Measurements from ENCODE around the gene CIB4.
A peak's percentile ranks its signal among the peaks of the same experiment; 100 is the strongest.

CIB4 gene

DNA sequence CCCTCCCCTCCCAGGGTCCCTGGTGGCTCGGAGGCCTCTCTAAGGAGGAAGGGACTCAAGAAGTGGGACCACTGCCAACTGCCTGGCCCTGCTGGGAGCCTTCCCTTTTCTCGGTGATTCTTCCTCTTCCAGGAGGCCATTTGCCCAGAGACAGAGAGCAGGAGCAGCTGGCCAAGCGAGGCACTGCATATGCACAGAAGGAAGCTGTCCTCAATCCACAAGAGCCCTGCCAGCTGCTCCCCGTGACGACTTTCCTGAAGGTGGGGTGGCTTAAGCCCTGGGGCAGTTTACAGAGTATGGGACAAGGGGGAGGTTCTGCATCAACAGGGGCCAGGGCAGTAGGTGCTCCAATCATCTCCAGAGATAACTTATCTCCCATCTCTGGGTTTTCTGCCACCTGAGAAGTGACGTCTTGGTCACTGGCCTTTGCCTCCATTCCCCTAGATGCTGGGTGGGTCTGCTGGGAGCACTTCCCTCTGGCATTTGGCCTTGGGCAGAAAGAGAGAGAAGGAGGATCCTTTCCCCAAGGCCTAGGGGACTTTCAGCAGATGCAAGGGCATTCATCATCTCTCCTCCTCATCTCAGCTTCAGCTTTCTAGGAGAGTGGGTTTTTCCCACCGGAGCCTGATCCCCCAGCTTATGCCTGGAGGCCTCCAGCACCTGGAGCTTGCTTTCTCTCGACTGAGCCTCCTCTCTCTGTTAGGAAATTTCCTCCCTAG, 28.5 kb downstream of the CIB4 start:
- no peaks in the 10 kb centered on the region for H3K9me3 Mint-ChIP-seq
- H3K36me3 Mint-ChIP-seq = no peaks in the 10 kb centered on the region
- no peak overlapping the region for H3K4me3 Mint-ChIP-seq
- H3K4me1 Mint-ChIP-seq = peaks cover 23% of the 10 kb centered on the region
- H3K27ac Mint-ChIP-seq = no peak overlapping the region
- H3K27me3 Mint-ChIP-seq = no peaks in the 10 kb centered on the region

DNA sequence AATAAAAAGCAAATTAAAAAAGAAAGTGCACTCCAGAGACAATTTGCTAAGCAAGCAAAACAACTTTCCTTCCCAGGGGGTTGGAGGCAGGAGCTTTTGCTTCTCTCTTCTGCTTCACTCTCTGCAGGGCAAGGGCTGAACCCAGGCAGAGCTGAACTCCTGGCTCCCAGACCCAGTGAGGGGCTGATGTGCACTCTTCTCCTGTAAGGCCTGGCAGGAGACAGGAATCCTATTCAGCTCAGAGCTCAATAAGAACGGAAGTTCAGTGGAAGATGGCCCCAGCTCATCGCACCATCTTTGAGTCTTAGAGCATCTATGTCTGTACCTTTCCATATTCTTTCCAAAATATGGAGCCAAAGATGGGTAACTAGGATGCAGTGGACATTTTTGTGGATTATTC, 29.1 kb downstream of the CIB4 start:
- no peak overlapping the region for H3K27ac Mint-ChIP-seq
- H3K36me3 Mint-ChIP-seq = no peaks in the 10 kb centered on the region
- no peak overlapping the region for H3K4me3 Mint-ChIP-seq
- H3K27me3 Mint-ChIP-seq = no peaks in the 10 kb centered on the region
- H3K4me1 Mint-ChIP-seq = peaks cover 23% of the 10 kb centered on the region
- no peaks in the 10 kb centered on the region for H3K9me3 Mint-ChIP-seq

DNA sequence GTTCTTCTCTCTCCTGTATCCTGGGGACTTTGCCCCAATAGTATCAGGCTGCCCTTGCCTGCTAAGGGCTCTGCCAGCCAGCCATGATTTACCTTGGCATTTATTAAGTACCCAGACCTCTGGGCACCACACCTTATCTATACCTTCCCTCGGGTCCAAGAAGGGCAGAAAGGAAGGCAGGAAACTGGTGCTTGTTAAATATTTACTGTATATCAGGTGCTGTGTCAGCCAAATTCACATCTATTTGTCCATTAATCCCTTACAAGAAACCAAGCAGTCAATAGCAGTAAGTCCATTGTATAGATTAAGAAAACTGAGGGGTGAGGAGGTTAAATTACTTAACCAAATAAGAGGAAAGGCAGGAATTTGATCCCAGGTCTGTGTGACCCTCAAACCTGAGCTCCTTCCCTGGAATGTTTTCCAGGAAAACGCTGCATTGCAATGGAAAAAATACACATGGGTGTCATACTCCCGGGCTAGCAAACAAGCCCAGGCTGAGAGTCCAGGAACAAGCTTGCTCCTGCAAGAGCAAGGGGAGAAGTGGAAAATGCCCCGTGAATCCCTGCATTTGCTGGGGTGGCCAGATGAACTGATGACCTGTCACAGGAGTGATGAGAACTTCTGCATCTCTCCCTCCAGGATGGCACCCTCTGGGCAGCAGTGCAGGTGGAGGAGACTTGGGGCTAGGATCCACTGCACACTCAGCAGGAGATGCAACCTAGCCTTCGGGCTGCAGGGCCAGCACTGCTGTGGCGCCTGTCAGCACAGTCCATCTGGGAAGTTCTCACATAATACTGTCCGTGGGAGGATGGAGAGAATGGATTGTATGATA, 30.4 kb downstream of the CIB4 start:
- Mint-ChIP-seq H3K4me1 (peaks cover 23% of the 10 kb centered on the region), H3K36me3 (no peaks in the 10 kb centered on the region), H3K27ac (peak overlapping the region; percentile 85), H3K9me3 (no peaks in the 10 kb centered on the region), H3K4me3 (no peak overlapping the region), H3K27me3 (no peaks in the 10 kb centered on the region)

DNA sequence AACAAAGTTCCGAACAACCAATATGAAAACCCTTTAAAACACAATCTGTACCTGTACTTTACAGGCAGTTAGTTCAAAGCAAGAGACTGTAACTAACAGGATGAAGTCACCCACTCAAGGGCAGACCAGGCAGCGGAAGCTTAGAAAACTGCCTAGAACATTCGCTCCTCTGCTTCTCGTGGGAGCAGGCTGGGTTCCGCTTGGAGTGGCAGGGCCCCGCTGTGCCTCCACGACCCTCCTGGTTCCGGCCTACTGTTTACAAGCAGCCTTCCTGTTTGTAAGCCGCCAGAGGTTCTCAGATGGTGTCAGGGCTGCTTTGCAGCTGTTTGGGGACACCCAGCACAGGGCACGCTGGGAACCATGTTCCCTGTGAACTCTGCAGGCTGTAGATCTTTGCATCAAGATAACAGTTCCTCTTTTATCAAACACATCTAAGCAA, 31.3 kb downstream of the CIB4 start:
- H3K4me1 Mint-ChIP-seq = peaks cover 23% of the 10 kb centered on the region
- H3K27me3 Mint-ChIP-seq = peaks cover under 1% of the 10 kb centered on the region
- H3K36me3 Mint-ChIP-seq = no peaks in the 10 kb centered on the region
- no peaks in the 10 kb centered on the region for H3K9me3 Mint-ChIP-seq
- H3K4me3 Mint-ChIP-seq = no peak overlapping the region
- H3K27ac Mint-ChIP-seq = peak overlapping the region; percentile 46

DNA sequence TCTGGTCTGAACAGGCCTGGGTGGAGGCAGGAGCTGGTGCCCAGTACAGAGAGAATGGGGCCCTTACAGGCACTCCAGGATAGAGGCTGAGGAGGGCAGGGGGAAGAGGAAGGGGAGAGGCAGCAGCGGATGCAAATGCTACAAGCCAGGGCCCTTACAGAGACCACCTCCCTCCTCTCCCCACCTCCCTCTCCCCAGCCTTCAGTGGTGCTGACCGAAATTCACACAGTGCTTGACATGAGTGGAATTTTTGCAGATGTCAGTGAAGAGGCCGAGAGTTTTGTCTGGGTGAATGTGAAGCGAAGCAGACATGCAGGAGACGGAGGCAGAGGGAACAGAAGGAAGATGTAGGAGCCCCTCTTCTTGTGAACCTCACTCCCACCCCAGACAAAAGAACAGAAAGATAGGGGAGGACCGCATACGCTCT, 31.9 kb downstream of the CIB4 start:
- Mint-ChIP-seq H3K4me1 (peaks cover 23% of the 10 kb centered on the region), H3K27me3 (peaks cover 1% of the 10 kb centered on the region), H3K4me3 (peak overlapping the region; percentile 49), H3K9me3 (no peaks in the 10 kb centered on the region), H3K27ac (no peak overlapping the region), H3K36me3 (no peaks in the 10 kb centered on the region)

DNA sequence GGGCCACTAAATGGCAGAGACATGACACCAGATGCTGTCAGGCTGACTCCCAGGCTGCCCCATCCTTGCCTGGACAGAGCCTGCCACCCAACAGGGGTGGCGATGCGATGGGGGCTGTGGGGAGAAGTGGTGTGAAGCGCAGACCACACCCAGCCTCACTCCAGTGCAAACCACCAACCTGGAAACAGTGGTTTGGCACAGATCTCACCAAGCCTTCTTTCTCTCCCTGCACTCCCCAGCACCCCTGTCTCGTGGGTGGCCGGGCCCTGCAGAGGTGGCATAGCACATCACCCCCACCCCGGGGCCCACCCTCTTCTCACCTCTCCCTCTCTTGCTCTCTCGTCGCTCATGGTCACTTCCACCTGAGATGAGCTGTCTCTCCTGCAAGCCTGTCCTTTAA, 32.6 kb downstream of the CIB4 start:
- Mint-ChIP-seq H3K27ac (no peak overlapping the region), H3K36me3 (no peaks in the 10 kb centered on the region), H3K4me1 (peaks cover 23% of the 10 kb centered on the region), H3K9me3 (no peaks in the 10 kb centered on the region), H3K27me3 (peaks cover 2% of the 10 kb centered on the region), H3K4me3 (peak overlapping the region; percentile 8)

DNA sequence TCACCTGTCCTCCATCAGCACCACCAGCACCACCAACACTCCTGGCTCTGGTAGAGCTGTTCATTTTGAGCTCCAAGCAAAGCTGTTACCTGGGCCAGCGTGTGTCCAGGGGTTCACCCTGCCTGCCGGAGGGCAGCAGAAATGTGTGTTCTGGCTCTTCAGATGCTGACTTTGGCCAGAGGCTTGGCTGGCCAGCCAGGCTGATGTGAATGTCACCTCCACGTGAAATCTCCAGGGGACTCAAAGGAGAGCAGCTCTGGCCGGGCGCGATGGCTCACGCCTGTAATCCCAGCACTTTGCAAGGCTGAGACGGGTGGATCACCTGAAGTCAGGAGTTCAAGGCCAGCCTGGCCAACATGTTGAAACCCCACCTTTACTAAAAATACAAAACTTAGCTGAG, 33.5 kb downstream of the CIB4 start:
- peaks cover 23% of the 10 kb centered on the region for H3K4me1 Mint-ChIP-seq
- peaks cover 6% of the 10 kb centered on the region for H3K27me3 Mint-ChIP-seq
- no peaks in the 10 kb centered on the region for H3K9me3 Mint-ChIP-seq
- no peak overlapping the region for H3K27ac Mint-ChIP-seq
- no peaks in the 10 kb centered on the region for H3K36me3 Mint-ChIP-seq
- H3K4me3 Mint-ChIP-seq = no peak overlapping the region

DNA sequence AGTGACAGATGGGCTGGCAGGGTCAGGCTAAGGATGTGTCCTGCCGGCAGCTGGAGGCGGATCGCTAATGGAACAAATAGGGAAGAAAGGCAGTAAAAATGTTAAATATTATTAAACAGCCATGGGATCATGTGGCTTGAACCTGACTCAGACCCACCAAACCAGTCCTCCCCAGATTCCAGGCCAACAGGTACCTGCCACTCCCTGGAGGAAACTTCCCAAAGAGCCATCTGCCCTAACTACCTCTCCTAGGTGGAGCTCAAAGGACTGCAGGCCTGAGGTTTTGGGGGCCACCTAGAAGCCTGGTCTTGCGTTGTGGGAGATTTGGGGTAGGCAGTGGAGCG, 34.3 kb downstream of the CIB4 start:
- no peaks in the 10 kb centered on the region for H3K9me3 Mint-ChIP-seq
- no peak overlapping the region for H3K4me3 Mint-ChIP-seq
- peaks cover 23% of the 10 kb centered on the region for H3K4me1 Mint-ChIP-seq
- H3K27ac Mint-ChIP-seq = no peak overlapping the region
- no peaks in the 10 kb centered on the region for H3K36me3 Mint-ChIP-seq
- H3K27me3 Mint-ChIP-seq = peaks cover 10% of the 10 kb centered on the region

DNA sequence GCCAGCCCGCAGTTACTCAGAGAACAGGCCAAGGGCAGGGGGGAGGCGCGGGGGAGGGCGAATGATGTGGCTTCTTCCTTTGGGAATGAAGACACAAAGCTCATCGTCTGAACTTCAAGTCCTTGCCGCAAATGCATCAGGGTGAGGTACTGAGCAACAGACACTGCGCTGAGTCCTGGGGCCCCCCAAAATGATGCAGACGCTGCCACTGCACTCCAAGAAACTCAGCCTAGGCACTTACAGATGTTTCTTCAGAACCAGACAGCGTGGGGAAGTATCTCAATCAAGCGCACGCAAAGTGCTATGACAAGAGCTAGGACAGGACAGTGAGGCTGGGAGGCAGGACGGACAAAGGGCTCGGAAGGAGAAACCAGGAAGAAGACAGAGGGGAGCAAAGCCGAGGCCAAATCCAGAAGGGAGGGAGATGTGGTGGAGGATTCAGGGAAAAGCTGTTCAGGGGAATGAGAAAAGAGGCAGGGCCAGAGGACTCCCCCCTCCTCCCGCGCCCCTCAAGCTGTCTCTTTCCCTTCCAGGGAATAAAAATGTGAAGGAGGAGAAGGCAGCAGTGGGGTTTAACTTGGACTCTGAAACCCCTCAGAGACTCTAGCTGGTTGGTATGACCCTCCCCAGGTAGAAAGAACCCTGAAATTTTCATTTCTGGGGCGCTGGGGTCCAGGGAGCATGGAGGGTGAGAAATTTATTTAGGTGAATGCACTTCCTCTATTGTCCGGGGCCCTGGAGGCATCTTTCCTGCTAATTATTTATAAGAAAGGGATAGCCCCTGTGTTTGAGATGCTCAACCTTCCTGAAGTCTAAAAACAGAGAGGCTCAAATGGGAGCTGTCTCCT, 34.9 kb downstream of the CIB4 start:
- Mint-ChIP-seq H3K27ac (no peak overlapping the region), H3K4me3 (no peak overlapping the region), H3K36me3 (no peaks in the 10 kb centered on the region), H3K4me1 (peaks cover 23% of the 10 kb centered on the region), H3K27me3 (peaks cover 14% of the 10 kb centered on the region), H3K9me3 (no peaks in the 10 kb centered on the region)

DNA sequence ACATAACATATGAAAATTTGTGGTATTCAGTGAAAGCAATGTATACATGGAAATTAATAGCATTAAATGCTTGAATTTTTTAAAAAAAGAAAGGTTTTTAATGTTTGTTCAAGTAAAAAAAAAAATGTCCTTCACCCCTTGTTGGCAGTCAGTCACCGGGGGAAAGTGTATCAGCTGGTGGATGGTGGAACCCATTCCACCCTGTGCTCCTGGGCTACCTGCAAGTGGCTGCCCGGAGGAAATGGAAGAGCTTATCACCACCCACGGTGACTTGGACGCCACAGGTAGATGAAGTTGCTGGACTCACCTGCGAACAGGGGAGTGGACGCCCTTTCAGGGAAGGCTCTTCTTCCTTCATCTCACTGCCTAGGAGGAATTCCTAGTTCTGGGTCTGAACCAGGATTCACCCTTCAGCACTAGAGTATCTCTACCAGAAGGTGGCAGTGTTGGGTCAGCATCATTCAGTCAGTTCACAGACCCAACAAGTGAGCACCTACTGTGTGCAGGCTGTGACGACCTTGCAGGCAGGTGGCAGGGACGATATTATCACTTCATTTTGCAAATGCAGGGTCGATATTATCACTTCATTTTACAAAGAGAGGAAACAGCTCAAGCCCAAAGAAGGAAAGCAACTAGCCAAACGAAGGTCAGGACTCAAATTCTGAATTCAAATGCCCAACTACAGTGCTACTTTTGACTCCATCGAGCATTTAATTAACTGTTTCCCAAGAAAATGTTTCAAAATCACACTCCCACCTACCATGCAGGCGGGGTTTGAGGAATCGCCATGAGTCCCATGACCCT, 35.8 kb downstream of the CIB4 start:
- Mint-ChIP-seq H3K4me3 (no peak overlapping the region), H3K4me1 (peaks cover 21% of the 10 kb centered on the region), H3K27ac (peak overlapping the region; percentile 84), H3K27me3 (peaks cover 17% of the 10 kb centered on the region), H3K9me3 (no peaks in the 10 kb centered on the region), H3K36me3 (no peaks in the 10 kb centered on the region)

DNA sequence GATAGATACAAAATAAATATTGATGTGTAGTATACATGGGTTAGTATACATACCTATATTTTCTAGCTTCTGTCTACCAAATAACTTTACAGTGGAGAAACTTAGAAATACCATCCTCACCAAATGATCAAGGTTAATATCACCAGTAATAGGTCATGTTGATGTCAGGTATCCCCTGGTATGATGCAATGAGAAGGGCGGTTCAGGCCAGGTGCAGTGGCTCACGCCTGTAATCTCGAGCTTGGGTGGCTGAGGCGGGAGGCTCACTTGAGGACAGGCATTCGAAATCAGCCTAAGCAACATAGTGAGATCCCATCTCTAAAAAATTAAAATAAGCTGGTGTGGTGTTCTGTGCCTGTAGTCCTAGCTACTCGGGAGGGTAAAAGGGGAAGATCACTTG, 38.6 kb downstream of the CIB4 start:
- Mint-ChIP-seq H3K9me3 (no peaks in the 10 kb centered on the region), H3K4me3 (no peak overlapping the region), H3K4me1 (no peaks in the 10 kb centered on the region), H3K27ac (no peak overlapping the region), H3K27me3 (peaks cover 20% of the 10 kb centered on the region), H3K36me3 (no peaks in the 10 kb centered on the region)

DNA sequence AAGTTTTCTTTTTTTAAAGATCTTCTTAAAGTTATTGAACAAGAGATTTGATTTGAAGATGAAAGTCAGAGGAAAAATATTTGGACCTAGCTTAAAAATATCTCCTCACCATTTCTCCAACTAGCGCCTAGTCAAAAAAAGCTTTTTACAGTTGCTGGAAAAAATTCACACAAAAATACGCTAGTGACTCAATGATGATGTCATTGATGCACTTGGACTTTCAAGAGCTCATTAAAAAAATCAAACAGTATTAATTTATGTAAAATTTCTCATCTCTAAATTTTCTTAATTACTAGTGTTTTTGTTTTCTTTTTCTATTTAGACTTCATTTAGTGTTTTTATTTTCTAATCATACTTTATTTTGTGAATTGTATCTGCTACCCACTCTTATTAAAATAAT, 41.8 kb downstream of the CIB4 start:
- H3K4me3 Mint-ChIP-seq = no peak overlapping the region
- H3K36me3 Mint-ChIP-seq = no peaks in the 10 kb centered on the region
- no peaks in the 10 kb centered on the region for H3K4me1 Mint-ChIP-seq
- no peak overlapping the region for H3K27ac Mint-ChIP-seq
- H3K9me3 Mint-ChIP-seq = no peaks in the 10 kb centered on the region
- H3K27me3 Mint-ChIP-seq = peaks cover 26% of the 10 kb centered on the region

DNA sequence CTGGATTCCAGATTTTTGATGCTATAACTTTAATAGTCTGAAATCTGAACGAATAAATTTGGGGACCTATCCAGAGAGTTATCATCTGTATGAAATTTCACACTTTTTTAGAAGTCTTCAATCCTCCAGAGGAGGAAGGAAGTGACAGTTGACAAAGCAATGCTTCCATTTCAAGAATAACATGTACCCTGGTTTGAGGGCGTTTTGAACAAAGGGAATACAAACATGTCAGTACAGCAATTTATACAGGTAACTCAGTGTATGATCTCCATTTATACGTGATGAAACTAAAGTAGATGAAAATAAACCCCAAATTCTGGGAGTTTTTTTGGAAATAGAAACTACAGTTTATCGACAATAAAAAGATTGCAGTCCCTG, 42.2 kb downstream of the CIB4 start:
- Mint-ChIP-seq H3K9me3 (no peaks in the 10 kb centered on the region), H3K4me1 (no peaks in the 10 kb centered on the region), H3K27ac (no peak overlapping the region), H3K36me3 (no peaks in the 10 kb centered on the region), H3K27me3 (peaks cover 27% of the 10 kb centered on the region), H3K4me3 (no peak overlapping the region)

DNA sequence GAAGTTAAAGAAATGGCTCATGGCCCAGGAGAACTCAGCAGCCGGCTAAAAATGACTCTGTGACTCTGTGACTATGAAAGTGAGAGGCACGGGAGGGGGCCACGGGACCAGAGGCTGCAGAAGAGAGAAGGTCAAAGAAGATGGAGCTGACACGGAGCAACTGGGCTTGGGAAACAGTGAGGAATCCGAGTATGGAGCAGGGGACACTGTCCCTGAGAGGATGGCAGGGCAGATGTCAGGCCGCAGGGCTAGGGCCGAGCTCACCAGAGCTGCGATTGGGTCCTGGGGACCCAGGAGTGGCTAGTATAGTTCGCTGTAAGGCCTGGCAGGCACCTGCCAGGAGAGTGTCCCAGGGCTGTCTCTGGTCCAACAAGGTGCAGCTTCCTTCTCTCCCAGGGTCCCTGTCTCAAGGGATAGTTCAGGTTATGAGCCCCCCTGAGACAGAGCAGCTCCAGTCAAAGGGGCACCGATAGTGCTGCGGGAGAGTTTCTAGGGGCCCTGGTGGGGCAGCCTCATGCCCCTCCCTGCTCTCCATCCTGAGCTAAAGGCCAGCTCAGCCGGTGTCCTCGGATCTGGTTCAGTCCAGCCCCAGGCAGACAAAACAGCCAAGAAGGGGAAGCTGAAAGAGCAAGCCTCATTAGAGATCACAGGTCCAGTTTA, 42.7 kb downstream of the CIB4 start:
- no peak overlapping the region for H3K4me3 Mint-ChIP-seq
- no peaks in the 10 kb centered on the region for H3K36me3 Mint-ChIP-seq

DNA sequence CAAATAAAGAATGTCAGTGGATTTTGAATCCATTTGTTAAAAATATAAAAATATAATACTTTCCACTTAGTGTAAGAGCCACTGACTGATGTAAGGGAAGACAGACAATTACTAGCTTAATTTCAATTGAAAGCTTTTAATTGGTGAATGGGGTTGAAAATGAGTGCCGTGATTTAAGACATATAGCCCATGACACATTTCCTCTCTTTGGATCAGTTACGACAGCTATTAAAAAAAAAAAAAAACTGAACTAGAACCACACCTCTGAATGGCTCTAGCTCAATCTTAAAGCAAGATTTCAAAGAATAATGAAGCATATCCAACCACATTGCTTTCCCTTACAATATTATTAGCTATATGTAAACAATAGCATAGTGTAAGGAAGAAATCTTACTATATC, 44.0 kb downstream of the CIB4 start:
- Mint-ChIP-seq H3K27ac (no peak overlapping the region), H3K4me1 (no peaks in the 10 kb centered on the region), H3K27me3 (peaks cover 18% of the 10 kb centered on the region), H3K4me3 (no peak overlapping the region), H3K9me3 (no peaks in the 10 kb centered on the region), H3K36me3 (no peaks in the 10 kb centered on the region)

More for the DNA sequence above, 42.7 kb downstream of the CIB4 start:
- H3K27me3 Mint-ChIP-seq = peaks cover 26% of the 10 kb centered on the region
- H3K9me3 Mint-ChIP-seq = no peaks in the 10 kb centered on the region
- no peaks in the 10 kb centered on the region for H3K4me1 Mint-ChIP-seq
- no peak overlapping the region for H3K27ac Mint-ChIP-seq

Data from activated naive CD4-positive, alpha-beta T cell treated with anti-CD3 and anti-CD28 coated beads, Interleukin-2, amount 50 U/mL, for 24 hours (primary cell).